Loucy (cell line): ENCODE measurements around the gene ORAI1.
A peak's percentile ranks its signal among the peaks of the same experiment; 100 is the strongest.
"Not testable (repeated sequence)": the region's sequence is repeated elsewhere in the genome, so short reads cannot be mapped to it uniquely, and the experiment has no call there.

Experiments
- H2AFZ ChIP-seq: fragments of 200-600 bp; sonication (generic); 2 replicates; pipeline ENCODE4 v1.6.0; 2016; ENCODE audit warnings: antibody characterized with exemption, mild to moderate bottlenecking, low read length, moderate library complexity
- H3F3A ChIP-seq: fragments of 200-600 bp; 2 replicates; pipeline ENCODE4 v1.6.0; 2016; ENCODE audit warnings: antibody characterized with exemption, low read depth, mild to moderate bottlenecking
- H3K27me3 ChIP-seq: fragments of 200-600 bp; sonication (generic); 2 replicates; pipeline ENCODE4 v1.6.1; 2014; ENCODE audit warnings: low read length, mild to moderate bottlenecking; ENCODE audit not compliant: insufficient read depth, poor library complexity, severe bottlenecking
- H3K36me3 ChIP-seq: fragments of 200-600 bp; sonication (generic); 2 replicates; pipeline ENCODE4 v1.6.1; 2016; ENCODE audit warnings: low read length; ENCODE audit not compliant: insufficient read depth
- H3K4me1 ChIP-seq: fragments of 200-600 bp; sonication (generic); 2 replicates; pipeline ENCODE4 v1.5.1; 2014; ENCODE audit warnings: low read length, mild to moderate bottlenecking; ENCODE audit not compliant: insufficient read depth, poor library complexity, severe bottlenecking
- H3K4me2 ChIP-seq: fragments of 200-600 bp; sonication (generic); 2 replicates; pipeline ENCODE4 v1.6.0; 2014; ENCODE audit warnings: antibody characterized with exemption, low read length, low read depth, mild to moderate bottlenecking; ENCODE audit not compliant: poor library complexity, severe bottlenecking
- H3K4me3 ChIP-seq: fragments of 200-600 bp; sonication (generic); 2 replicates; pipeline ENCODE4 v1.5.1; 2014; ENCODE audit warnings: low read length, mild to moderate bottlenecking, mixed read lengths; ENCODE audit not compliant: poor library complexity, severe bottlenecking
- H3K79me2 ChIP-seq: fragments of 200-600 bp; sonication (generic); 2 replicates; pipeline ENCODE4 v1.6.1; 2014; ENCODE audit warnings: low read length; ENCODE audit not compliant: insufficient read depth
- H3K9ac ChIP-seq: fragments of 200-600 bp; sonication (generic); 2 replicates; pipeline ENCODE4 v1.6.0; 2014; ENCODE audit warnings: mild to moderate bottlenecking, low read depth, low read length, moderate library complexity; ENCODE audit not compliant: poor library complexity, severe bottlenecking
- H3K9me2 ChIP-seq: fragments of 200-600 bp; sonication (generic); replicated peaks from 2 replicates; pipeline ENCODE4 v1.6.1; 2016; ENCODE audit warnings: low read depth, low read length, mixed read lengths
- H3K9me3 ChIP-seq: fragments of 200-600 bp; sonication (generic); 2 replicates; pipeline ENCODE4 v1.6.1; 2014; ENCODE audit warnings: mild to moderate bottlenecking, antibody characterized with exemption, low read length, low read depth; ENCODE audit not compliant: insufficient read depth
- H4K20me1 ChIP-seq: fragments of 200-600 bp; sonication (generic); 2 replicates; pipeline ENCODE4 v1.6.0; 2014; ENCODE audit warnings: antibody characterized with exemption, low read length, mild to moderate bottlenecking; ENCODE audit not compliant: insufficient read depth, poor library complexity, severe bottlenecking
- EZH2phosphoT487 ChIP-seq: fragments of 200-600 bp; IDR thresholded peaks from 2 replicates; pipeline ENCODE4 v1.6.1; 2018; ENCODE audit warnings: antibody characterized with exemption, mild to moderate bottlenecking, moderate library complexity, borderline replicate concordance
- TF ChIP-seq, protein P1 (sequence below): fragments of 200-600 bp; sonication (generic); conservative IDR thresholded peaks from 2 replicates; pipeline ENCODE4 v1.5.1; 2014; ENCODE audit warnings: mild to moderate bottlenecking, antibody characterized with exemption, low read length

Gene ORAI1

DNA sequence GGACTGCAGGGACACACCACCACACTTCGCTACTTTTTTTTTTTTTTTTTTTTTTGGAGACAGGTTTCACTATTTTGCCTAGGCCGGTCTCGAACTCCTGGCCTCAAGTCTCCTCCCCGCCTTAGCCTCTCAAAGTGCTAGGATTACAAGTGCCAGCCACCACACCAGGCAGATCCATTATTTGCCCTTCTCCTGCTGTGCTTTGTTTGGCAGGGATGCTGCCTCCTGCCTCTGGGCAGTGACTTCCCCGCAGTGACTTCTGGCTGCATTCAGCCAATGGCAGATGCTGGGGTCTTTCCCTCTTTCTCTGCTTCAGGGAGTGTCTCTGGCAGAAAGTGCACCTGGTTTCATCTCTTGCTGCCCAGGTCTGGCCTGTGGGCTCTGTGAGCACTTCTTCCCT lies 49.9 kb downstream of the ORAI1 start:
- no peaks in the 10 kb centered on the region for H3K79me2 ChIP-seq
- H3K9me2 ChIP-seq = no peaks in the 10 kb centered on the region
- no peak overlapping the region for H3K4me3 ChIP-seq
- H3K27me3 ChIP-seq = no peaks in the 10 kb centered on the region
- H3K4me2 ChIP-seq = no peak overlapping the region
- H3F3A ChIP-seq = no peaks in the 10 kb centered on the region; the same call in 1 of the 2 replicates
- H2AFZ ChIP-seq = no peak overlapping the region
- H3K9ac ChIP-seq = no peak overlapping the region
- H3K4me1 ChIP-seq = peaks cover 13% of the 10 kb centered on the region
- no peaks in the 10 kb centered on the region for H3K9me3 ChIP-seq
- no peaks in the 10 kb centered on the region for H4K20me1 ChIP-seq
- no peak for TF ChIP-seq EZH2phosphoT487
- TF ChIP-seq, protein P1, sequence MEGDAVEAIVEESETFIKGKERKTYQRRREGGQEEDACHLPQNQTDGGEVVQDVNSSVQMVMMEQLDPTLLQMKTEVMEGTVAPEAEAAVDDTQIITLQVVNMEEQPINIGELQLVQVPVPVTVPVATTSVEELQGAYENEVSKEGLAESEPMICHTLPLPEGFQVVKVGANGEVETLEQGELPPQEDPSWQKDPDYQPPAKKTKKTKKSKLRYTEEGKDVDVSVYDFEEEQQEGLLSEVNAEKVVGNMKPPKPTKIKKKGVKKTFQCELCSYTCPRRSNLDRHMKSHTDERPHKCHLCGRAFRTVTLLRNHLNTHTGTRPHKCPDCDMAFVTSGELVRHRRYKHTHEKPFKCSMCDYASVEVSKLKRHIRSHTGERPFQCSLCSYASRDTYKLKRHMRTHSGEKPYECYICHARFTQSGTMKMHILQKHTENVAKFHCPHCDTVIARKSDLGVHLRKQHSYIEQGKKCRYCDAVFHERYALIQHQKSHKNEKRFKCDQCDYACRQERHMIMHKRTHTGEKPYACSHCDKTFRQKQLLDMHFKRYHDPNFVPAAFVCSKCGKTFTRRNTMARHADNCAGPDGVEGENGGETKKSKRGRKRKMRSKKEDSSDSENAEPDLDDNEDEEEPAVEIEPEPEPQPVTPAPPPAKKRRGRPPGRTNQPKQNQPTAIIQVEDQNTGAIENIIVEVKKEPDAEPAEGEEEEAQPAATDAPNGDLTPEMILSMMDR = no peak
- H3K36me3 ChIP-seq = no peaks in the 10 kb centered on the region

DNA sequence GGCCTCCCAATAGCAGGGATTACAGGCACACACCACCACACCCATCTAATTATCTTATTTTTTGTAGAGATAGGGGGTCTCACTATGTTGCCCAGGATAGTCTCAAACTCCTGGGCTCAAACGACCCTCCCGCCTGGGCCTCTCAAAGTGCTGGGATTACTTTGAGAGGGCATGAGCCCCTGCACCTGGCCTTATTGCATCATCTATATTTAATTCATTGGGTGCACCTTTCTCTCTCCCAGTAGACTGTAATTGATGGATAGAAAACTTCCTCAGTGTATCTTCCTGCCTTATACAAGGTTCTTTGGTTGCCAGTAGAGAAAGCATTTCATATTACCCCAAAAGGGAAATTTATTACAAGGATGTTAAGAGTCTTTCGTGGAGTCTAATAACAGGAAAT lies 52.0 kb downstream of the ORAI1 start:
- no peaks in the 10 kb centered on the region for H3K9me2 ChIP-seq
- H4K20me1 ChIP-seq = no peaks in the 10 kb centered on the region
- H3K4me3 ChIP-seq = no peak overlapping the region
- TF ChIP-seq, protein P1 = no peak
- no peak for TF ChIP-seq EZH2phosphoT487
- no peak overlapping the region for H3K4me2 ChIP-seq
- no peaks in the 10 kb centered on the region for H3K9me3 ChIP-seq
- H3K4me1 ChIP-seq = peaks cover 13% of the 10 kb centered on the region
- H3F3A ChIP-seq = no peaks in the 10 kb centered on the region; the same call in 1 of the 2 replicates
- no peaks in the 10 kb centered on the region for H3K27me3 ChIP-seq
- no peaks in the 10 kb centered on the region for H3K36me3 ChIP-seq
- H3K79me2 ChIP-seq = no peaks in the 10 kb centered on the region
- peak overlapping the region; percentile 48; the same call in 1 of the 2 replicates for H2AFZ ChIP-seq
- H3K9ac ChIP-seq = no peak overlapping the region

DNA sequence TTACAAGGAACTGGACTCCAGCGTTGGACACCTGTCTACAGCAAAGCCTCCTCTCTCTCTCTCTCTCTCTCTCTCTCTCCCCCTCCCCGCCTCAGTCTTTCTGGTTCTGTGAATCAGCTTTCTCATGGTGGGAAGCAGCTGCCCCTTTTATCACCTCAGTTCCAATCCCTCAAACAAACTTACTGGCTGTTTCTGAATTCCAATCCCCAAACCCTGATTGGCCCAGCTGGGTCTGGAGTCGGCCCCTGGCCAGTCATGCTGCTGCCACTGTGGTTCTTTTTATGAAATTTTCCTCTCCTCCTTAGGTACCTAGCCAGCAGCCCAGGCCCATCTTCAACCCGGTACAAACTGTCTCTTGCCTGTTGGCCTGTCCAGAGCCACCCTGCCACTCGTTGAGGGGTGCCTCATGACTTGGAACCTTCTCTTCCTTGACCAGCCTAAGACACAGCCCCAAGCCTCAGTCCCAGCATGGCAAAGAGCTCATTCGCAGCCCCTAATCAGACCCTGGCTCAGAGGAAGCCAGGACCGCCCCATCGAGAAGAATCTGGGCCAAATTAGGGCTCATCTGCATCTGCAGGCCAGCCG lies 52.5 kb downstream of the ORAI1 start:
- H3K4me2 ChIP-seq = no peak overlapping the region
- H4K20me1 ChIP-seq = no peaks in the 10 kb centered on the region
- H3K4me1 ChIP-seq = peaks cover 13% of the 10 kb centered on the region
- peak overlapping the region; percentile 43 for H3K9ac ChIP-seq
- H3K9me2 ChIP-seq = no peaks in the 10 kb centered on the region
- H2AFZ ChIP-seq = peak overlapping the region; percentile 48
- no peaks in the 10 kb centered on the region for H3K27me3 ChIP-seq
- no peaks in the 10 kb centered on the region; the same call in 1 of the 2 replicates for H3F3A ChIP-seq
- TF ChIP-seq, protein P1 = no peak
- TF ChIP-seq EZH2phosphoT487 = no peak
- no peaks in the 10 kb centered on the region for H3K79me2 ChIP-seq
- no peak overlapping the region for H3K4me3 ChIP-seq
- no peaks in the 10 kb centered on the region for H3K9me3 ChIP-seq
- no peaks in the 10 kb centered on the region for H3K36me3 ChIP-seq

DNA sequence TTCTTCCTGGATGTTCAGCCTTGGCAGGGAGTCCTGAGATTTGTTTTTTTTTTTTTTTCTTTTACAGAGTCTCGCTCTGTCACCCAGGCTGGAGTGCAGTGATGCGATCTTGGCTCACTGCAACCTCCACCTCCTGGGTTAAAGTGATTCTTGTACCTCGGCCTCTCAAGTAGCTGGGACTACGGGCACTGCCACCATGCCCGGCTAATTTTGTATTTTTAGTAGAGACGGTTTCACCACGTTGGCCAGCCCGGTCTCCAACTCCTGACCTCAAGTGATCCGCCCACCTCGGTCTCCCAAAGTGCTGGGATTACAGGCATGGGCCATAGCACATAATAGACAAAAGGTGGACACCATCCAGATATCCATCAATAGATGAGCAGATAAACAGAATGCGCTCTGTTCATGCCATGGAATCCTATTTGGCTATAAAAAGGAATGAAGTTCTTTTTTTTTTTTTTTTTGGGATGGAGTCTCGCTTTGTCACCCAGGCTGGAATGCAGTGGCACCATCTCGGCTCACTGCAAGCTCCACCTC lies 53.4 kb downstream of the ORAI1 start:
- H3K27me3 ChIP-seq, H4K20me1 ChIP-seq, H3K9ac ChIP-seq, H3K9me2 ChIP-seq, H3K36me3 ChIP-seq, H3F3A ChIP-seq, H3K4me2 ChIP-seq, H3K79me2 ChIP-seq, H3K4me3 ChIP-seq, H3K9me3 ChIP-seq, H2AFZ ChIP-seq: not testable (repeated sequence)
- peaks cover 14% of the 10 kb centered on the region for H3K4me1 ChIP-seq
